HG02610 (cell line): Measurements from ENCODE around the gene SKOR1.

Source experiments
- ATAC-seq: cut with Tn5 transposase; IDR thresholded peaks from one replicate; pipeline ENCODE4 v1.9.1; 2021; ENCODE audit warnings: mild to moderate bottlenecking, moderate library complexity; ENCODE audit not compliant: unreplicated experiment

SKOR1 gene, protein sequence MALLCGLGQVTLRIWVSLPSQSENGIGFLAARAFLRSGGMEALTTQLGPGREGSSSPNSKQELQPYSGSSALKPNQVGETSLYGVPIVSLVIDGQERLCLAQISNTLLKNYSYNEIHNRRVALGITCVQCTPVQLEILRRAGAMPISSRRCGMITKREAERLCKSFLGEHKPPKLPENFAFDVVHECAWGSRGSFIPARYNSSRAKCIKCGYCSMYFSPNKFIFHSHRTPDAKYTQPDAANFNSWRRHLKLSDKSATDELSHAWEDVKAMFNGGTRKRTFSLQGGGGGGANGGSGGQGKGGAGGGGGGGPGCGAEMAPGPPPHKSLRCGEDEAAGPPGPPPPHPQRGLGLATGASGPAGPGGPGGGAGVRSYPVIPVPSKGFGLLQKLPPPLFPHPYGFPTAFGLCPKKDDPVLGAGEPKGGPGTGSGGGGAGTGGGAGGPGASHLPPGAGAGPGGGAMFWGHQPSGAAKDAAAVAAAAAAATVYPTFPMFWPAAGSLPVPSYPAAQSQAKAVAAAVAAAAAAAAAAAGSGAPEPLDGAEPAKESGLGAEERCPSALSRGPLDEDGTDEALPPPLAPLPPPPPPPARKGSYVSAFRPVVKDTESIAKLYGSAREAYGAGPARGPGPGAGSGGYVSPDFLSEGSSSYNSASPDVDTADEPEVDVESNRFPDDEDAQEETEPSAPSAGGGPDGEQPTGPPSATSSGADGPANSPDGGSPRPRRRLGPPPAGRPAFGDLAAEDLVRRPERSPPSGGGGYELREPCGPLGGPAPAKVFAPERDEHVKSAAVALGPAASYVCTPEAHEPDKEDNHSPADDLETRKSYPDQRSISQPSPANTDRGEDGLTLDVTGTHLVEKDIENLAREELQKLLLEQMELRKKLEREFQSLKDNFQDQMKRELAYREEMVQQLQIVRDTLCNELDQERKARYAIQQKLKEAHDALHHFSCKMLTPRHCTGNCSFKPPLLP

DNA sequence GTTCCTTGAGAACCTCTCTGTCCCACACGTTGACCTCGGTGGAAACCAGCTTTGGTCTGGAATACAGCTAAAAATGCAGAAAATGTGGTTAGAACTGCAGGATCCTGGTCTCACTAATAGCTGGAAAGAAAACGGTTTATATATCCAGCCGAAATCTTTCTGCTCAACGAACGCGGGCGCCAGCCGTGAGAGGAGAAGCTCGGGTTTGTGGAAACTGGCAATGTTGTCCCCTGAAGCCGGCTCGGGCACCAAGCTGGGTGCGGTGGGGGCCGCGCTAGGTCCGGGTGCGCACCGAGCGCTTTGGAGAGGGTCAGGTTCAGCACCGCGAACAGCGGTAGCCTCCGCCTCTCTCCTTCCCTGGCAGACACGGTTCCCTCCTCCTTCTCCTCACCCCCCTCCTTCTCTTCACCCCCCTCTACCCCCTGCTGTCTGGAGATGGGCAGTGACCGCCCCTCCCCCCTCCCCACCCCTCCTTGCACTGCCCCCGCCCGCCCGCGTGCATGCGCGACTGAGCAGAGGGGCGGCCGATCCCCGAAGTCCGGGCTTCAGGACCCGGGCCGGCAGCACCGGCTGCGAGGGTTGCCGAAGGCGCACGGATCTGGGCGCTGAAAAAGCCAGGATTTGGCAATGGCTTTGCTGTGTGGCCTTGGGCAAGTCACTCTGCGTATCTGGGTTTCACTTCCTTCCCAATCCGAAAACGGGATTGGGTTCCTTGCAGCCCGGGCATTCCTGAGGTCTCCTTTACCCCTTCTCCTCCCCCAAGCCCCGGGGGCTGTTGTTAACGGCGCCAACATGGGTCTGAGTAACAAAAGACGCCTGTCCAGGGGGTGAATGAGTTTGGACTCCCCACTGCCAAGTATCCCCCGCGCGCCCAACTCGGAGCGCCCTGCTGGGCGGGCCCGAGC lies at the start of gene SKOR1:
TSS of gene SKOR1 (plus strand) at position 534 of the 905 bp plus-strand sequence. CDS start at position 628, 94 bp downstream.
- ATAC-seq = no peak

- no peak for ATAC-seq
Observed at GRCh38 chr15:67775998-67776397, 49.3 kb upstream of the SKOR1 start.

GRCh38 chr15:67776600-67776999 lies 48.7 kb upstream of the SKOR1 start:
- ATAC-seq = no peak

DNA sequence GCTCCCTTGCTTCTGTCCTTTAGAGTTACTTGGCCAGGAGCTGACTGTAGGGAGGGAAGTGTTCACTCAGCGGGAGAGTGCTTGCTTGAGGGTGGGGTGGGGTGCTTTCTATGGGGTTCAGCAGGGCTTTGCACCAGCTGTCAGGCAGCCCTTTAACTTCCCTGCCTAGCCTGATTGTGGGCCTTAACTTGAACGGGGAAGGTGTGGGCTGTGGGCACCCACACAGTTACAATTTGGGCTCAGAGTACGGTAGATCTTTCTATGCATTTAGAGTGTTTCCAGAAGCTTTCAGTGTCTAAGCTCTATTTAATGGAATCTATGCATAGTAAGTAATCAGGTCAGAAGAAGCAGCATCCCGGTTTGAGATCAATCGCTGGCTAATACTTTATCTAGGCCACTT lies 48.2 kb upstream of the SKOR1 start:
- no peak for ATAC-seq

- ATAC-seq = no peak
Observed at GRCh38 chr15:67777773-67778172, 47.5 kb upstream of the SKOR1 start.

- no peak for ATAC-seq
Observed at GRCh38 chr15:67778968-67779548, 46.3 kb upstream of the SKOR1 start.

DNA sequence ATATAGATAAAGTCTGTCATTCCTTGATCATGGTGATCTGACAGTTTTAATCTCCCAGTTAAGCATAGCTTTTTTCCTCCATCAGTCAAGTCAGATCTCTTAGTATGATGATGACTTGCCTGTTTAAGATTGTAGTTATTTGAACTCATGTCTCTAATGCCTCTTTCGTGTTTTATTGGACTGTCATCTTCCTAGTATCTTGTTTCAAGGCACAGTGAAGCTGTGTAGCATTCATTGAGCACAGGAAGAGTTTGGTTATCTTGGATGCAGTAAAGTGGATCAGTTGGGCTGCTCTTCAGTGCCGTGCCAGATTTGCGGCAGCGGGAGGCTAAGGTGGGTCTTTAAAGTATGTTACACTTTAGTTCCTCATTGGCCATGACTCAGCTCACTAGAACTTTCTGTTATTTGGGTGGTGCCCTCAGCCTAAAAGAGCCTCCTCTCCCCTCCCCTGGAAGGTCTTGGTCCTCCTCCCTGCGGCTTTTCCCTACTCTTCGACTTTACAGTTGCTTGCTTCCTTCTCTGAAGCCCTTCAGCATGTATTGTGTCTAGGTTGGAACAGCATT lies 45.7 kb upstream of the SKOR1 start:
- ATAC-seq = no peak

GRCh38 chr15:67781061-67781460 lies 44.2 kb upstream of the SKOR1 start:
- ATAC-seq = no peak

GRCh38 chr15:67781907-67782690 lies 43.2 kb upstream of the SKOR1 start:
- ATAC-seq = no peak

GRCh38 chr15:67782691-67782991 lies 42.7 kb upstream of the SKOR1 start:
- no peak for ATAC-seq

DNA sequence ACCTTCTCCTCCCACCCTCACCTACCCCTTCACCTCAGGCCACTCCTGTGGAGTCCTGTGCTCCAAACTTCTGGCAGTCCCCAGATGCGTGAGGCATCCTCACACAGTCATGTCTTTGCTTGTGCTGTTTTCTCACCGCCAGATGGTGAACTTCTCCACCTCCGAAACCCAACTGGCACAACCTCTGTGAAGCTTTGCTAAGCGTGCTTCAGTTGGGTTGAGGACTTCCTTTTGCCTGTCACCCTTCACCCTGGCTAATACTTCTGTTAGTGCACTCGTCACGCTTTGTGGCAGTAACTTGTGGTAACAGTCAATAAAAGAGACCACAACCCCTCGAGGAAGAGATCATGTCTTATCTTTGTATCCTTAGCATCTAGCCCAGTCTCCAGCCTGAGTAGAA lies 42.0 kb upstream of the SKOR1 start:
- ATAC-seq = peak; percentile 59

DNA sequence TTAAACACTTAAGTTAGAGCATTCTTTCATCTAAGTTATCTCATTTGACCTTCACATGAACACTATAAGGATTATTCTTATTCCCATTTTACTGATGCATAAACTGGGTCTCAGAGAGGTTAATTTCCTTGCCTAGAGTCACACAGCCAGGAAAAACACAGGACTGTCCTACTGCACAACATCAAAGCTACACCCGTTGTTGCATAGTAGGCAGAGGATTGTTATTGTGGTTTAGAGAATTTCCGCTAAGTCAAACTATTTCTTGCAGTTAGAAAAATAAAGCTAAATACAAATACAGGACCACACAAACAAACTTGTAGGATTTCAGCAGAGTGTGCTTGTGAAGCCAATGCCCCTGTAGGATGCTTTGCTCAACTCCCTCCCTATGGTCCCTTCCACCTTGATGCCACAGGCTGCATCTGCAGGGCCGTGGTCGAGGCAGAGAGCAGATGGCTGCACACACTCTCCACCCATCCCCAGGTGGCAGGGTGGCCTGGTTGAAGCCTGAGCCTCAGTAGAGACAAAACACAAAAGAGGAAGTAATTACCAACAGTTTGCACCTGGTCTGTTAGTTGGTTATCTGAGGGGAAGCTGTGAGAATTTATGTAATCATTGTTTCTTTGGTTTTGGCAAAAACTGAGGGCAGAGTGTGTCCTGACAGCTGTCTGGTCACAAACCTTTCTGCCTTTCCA lies 41.1 kb upstream of the SKOR1 start:
- peak; percentile 83 for ATAC-seq

DNA sequence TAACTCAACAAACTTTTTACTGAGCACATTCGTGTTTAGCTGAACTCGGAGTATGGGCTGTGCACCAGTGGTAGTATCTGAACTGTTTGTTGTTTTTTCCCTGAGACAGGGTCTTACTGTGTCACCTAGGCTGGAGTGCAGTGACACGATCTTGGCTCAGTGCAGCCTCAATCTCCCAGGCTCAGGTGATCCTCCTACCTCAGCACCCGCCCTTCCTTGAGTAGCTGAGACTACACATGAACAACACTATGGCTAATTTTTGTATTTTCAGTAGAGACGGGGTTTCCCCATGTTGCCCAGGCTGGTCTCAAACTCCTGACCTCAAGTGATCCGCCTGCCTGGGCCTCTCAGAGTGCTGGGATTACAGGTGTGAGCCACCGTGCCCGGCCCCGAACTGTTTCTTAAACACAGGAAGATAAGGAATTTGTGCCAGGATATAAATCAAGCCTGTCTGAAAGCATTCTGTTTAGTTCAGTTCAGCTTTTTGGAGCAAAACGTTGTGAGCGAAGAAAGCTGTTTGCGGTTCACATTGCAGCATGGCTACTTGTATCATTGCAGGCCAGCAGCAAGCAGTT lies 40.4 kb upstream of the SKOR1 start:
- peak; percentile 19 for ATAC-seq

DNA sequence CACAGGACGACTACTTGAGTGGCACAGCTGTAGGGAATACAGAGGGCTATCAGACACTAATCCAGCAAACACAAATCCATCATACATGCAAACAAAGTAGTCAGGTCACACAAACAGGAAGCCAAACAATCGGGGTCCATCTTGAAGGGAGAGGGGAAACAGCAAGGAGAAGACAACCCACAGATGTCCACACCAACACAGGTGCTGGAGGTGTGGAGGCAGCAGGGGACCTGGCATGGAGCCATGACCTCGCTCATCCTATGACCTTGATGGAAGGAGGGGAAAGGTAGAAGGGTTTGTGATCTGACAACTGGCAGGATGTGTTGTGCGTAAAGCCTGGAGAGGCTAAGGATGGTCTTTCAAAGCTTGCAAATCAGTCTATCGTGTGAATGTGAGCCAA lies 39.9 kb upstream of the SKOR1 start:
- ATAC-seq = no peak

GRCh38 chr15:67786646-67787045 lies 38.7 kb upstream of the SKOR1 start:
- no peak for ATAC-seq

DNA sequence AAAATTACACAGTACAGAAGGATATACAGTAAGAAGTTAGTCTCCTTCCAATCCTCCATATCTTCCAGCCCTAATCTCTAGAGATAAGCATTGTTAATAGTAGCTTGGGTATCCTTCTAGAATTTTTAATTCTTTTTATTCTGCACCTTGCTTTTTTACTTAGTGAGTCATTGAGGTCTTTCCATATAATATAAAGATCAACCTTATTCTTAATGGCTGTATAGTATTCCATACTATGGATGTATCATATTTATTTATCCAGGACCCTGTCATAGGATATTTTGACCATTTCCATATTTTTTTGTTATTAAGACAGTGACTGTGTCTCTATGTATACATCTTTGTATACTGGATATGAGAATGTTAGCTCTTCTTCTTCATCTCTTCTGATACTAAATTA lies 36.3 kb upstream of the SKOR1 start:
- ATAC-seq = no peak

DNA sequence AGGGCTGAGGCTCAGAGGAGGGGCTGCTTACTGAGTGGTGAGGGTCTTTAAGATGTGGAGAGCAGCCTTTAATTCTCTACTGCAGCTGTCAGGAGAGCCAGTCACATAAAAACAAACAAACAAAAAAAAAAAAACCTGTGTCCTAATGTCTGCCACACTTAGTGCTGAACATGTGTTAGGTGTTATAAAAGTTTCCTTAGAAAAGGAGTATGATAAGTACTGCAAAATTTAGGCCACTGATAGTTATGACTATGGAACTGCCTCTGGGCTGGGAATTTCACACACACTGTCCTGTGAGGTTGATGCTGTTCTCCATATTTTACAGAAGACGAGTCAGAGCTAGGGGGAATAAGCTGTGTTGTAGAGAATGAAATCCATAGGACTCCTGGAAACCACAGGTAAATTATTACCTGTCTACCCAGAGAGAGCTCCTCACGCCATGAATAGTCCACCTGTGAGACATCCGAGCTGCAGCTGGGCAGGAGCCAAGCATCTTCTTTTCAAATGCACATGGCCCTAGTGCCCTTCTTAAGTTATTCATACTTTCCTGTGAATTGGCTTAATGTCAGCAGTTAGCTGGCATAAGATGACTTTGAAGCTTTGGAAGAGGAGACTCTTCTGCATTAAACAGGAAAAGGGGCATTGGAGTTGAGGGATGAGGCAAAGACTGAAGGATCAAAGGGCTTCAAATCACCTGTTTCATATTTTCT lies 34.5 kb upstream of the SKOR1 start:
- ATAC-seq = no peak
